Naive thymus-derived CD4-positive, alpha-beta T cell (primary cell): Measurements from ENCODE around the gene CLCNKB. TPM values are rescaled to one million over a fixed set of nuclear protein-coding genes. Genes with fewer than 3 reads are reported as not detected.
A peak's percentile ranks its signal among the peaks of the same experiment; 100 is the strongest.

Experiments used
- ATAC-seq: fragments of 150-1000 bp; cut with Tn5 transposase; 2 replicates; pipeline ENCODE4 v1.10.0; 2021; ENCODE audit warnings: mild to moderate bottlenecking, moderate library complexity
- CTCF ChIA-PET: fragments of 350-600 bp; sonication (Branson Sonifier 250); formaldehyde crosslinking; loops from one replicate; lab custom pipeline; 2021; ENCODE audit warnings: antibody characterized with exemption; lab: Charles Lee
- POLR2A ChIA-PET: fragments of 350-600 bp; sonication (Branson Sonifier 250); formaldehyde crosslinking; loops from one replicate; lab custom pipeline; 2021; ENCODE audit warnings: antibody characterized with exemption, inconsistent platforms; lab: Charles Lee
- DNase-seq, 9 donors: peaks; one replicate each; pipeline versions ENCODE4 v3.0.0 to v3.0.0-alpha.2; 2020 to 2022; ENCODE audit warnings: mixed read lengths in 1 of 9
- H3K27ac ChIP-seq: one replicate; pipeline ENCODE4 v1.7.0; 2013; ENCODE audit warnings: mild to moderate bottlenecking, low read depth, low read length, moderate library complexity
- H3K27me3 ChIP-seq, 2 donors: one replicate each; pipeline ENCODE4 v1.7.0; 2013; ENCODE audit warnings: low read length in 2 of 2, mild to moderate bottlenecking in 2 of 2, moderate library complexity in 2 of 2; ENCODE audit not compliant: control insufficient read depth in 2 of 2, insufficient read depth in 2 of 2
- H3K36me3 ChIP-seq, 3 experiments: 1 replicate in 2 of 3; 2 replicates in 1 of 3; pipeline ENCODE4 v1.7.0; 2013; ENCODE audit warnings: low read length in 3 of 3, mild to moderate bottlenecking in 3 of 3, moderate library complexity in 1 of 3; ENCODE audit not compliant: insufficient read depth in 3 of 3, control insufficient read depth in 2 of 3
- H3K4me1 ChIP-seq, 2 donors: one replicate each; pipeline ENCODE4 v1.7.0; 2013; ENCODE audit warnings: low read length in 2 of 2, mild to moderate bottlenecking in 2 of 2, moderate library complexity in 1 of 2; ENCODE audit not compliant: control insufficient read depth in 2 of 2, insufficient read depth in 2 of 2
- H3K4me3 ChIP-seq: 2 replicates; pipeline ENCODE4 v1.7.0; 2013; ENCODE audit warnings: mild to moderate bottlenecking, low read length
- H3K9me3 ChIP-seq, 3 experiments: 1 replicate in 2 of 3; 2 replicates in 1 of 3; pipeline ENCODE4 v1.7.0; 2013; ENCODE audit warnings: low read length in 3 of 3; ENCODE audit not compliant: control insufficient read depth in 2 of 3
- H3K27ac Mint-ChIP-seq, 9 donors: one replicate each; pipeline ENCODE4 v1.8.0; 2020 to 2022; ENCODE audit warnings: mixed read lengths in 9 of 9, mild to moderate bottlenecking in 8 of 9, moderate library complexity in 5 of 9, inconsistent platforms in 2 of 9
- H3K27me3 Mint-ChIP-seq, 5 donors: one replicate each; pipeline ENCODE4 v1.8.0; 2021 to 2022; ENCODE audit warnings: mixed read lengths in 5 of 5, mild to moderate bottlenecking in 1 of 5
- H3K36me3 Mint-ChIP-seq, 5 donors: one replicate each; pipeline ENCODE4 v1.8.0; 2020 to 2022; ENCODE audit warnings: mixed read lengths in 5 of 5, mild to moderate bottlenecking in 3 of 5, inconsistent platforms in 1 of 5
- H3K4me1 Mint-ChIP-seq, 7 donors: one replicate each; pipeline ENCODE4 v1.8.0; 2020 to 2022; ENCODE audit warnings: mixed read lengths in 7 of 7, mild to moderate bottlenecking in 3 of 7, inconsistent platforms in 1 of 7
- H3K4me3 Mint-ChIP-seq, 10 donors: one replicate each; pipeline ENCODE4 v1.8.0; 2020 to 2022; ENCODE audit warnings: mild to moderate bottlenecking in 10 of 10, mixed read lengths in 10 of 10, moderate library complexity in 6 of 10, inconsistent platforms in 2 of 10
- H3K9me3 Mint-ChIP-seq, 11 donors: one replicate each; pipeline ENCODE4 v1.8.0; 2020 to 2022; ENCODE audit warnings: mixed read lengths in 11 of 11, mild to moderate bottlenecking in 4 of 11, inconsistent platforms in 1 of 11, moderate library complexity in 1 of 11
- intact Hi-C, 2 donors: fragments of 100-400 bp; cut with micrococcal nuclease; formaldehyde crosslinking; loops; one replicate each; pipeline ENCODE4 v1.15.1; 2023
- polyA plus RNA-seq, 2 donors: library from polyadenylated mRNA; unstranded; fragments of 300-500 nt; fragmentation: Illumina TruSeq; gene quantifications; one replicate each; pipeline ENCODE4 v1.2.3, GENCODE V29; 2021
- total RNA-seq, 6 experiments: library from RNA in 5 of 6; stranded (reverse) in 5 of 6; gene quantifications; 1 replicate in 5 of 6; 2 replicates in 1 of 6; pipeline ENCODE4 v1.2.3 and lab custom pipeline; 2021 to 2026

CLCNKB gene
- total and polyA plus RNA-seq, 7 experiments from 2014 or later: not detected

GRCh38 chr1:16088996-16089395 is 45.4 kb downstream of the CLCNKB start:
- intact Hi-C loops: no loop called here
- no peak overlapping the region for H3K4me3 ChIP-seq
- no peaks in the 10 kb centered on the region for H3K4me1 ChIP-seq
- Mint-ChIP-seq H3K36me3 (no peaks in the 10 kb centered on the region), H3K4me1 (peaks cover 0 to 9% (median 0%) of the 10 kb centered on the region in 7 donors), H3K9me3 (no peaks in the 10 kb centered on the region), H3K27me3 (no peaks in the 10 kb centered on the region), H3K27ac (no peak overlapping the region), H3K4me3 (no peak overlapping the region)
- ChIA-PET CTCF (interaction anchor here (1.4 kb wide), 1 partner anchor 10 kb away, joined by 3 read pairs; no protein-coding TSS in a partner anchor), POLR2A (no interaction called here)
- H3K36me3 ChIP-seq: no peaks in the 10 kb centered on the region
- no peak overlapping the region for H3K27ac ChIP-seq
- DNase-seq (no peak), ATAC-seq (no peak)
- H3K9me3 ChIP-seq: no peaks in the 10 kb centered on the region
- H3K27me3 ChIP-seq: no peaks in the 10 kb centered on the region

GRCh38 chr1:16090076-16090826 is 46.7 kb downstream of the CLCNKB start:
- H3K4me3 Mint-ChIP-seq: no peak overlapping the region
- ATAC-seq: peak; percentile 27

GRCh38 chr1:16091296-16091695 is 47.7 kb downstream of the CLCNKB start:
- ChIA-PET POLR2A (no interaction called here), CTCF (no interaction called here)
- Histone ChIP-seq H3K4me3 (no peak overlapping the region), H3K27me3 (no peaks in the 10 kb centered on the region), H3K27ac (no peak overlapping the region), H3K36me3 (no peaks in the 10 kb centered on the region), H3K9me3 (no peaks in the 10 kb centered on the region), H3K4me1 (no peaks in the 10 kb centered on the region)
- Mint-ChIP-seq H3K27me3 (peaks cover 0 to 5% (median 2%) of the 10 kb centered on the region in 5 donors), H3K4me3 (no peak overlapping the region), H3K27ac (no peak overlapping the region), H3K9me3 (no peaks in the 10 kb centered on the region), H3K4me1 (peaks cover 0 to 8% (median 0%) of the 10 kb centered on the region in 7 donors), H3K36me3 (no peaks in the 10 kb centered on the region)
- intact Hi-C loops: no loop called here
- DNase-seq (no peak), ATAC-seq (no peak)

More at GRCh38 chr1:16090076-16090826, 46.7 kb downstream of the CLCNKB start:
- Mint-ChIP-seq H3K4me1 (peaks cover 0 to 8% (median 0%) of the 10 kb centered on the region in 7 donors), H3K9me3 (no peaks in the 10 kb centered on the region), H3K36me3 (no peaks in the 10 kb centered on the region), H3K27ac (no peak overlapping the region), H3K27me3 (no peaks in the 10 kb centered on the region)
- no peak for DNase-seq
- H3K4me1 ChIP-seq: no peaks in the 10 kb centered on the region
- no peaks in the 10 kb centered on the region for H3K36me3 ChIP-seq
- ChIA-PET POLR2A (no interaction called here), CTCF (interaction anchor here (1.4 kb wide), 1 partner anchor 11 kb away, joined by 3 read pairs; no protein-coding TSS in a partner anchor)
- intact Hi-C loops: no loop called here
- H3K27ac ChIP-seq: no peak overlapping the region
- H3K27me3 ChIP-seq: no peaks in the 10 kb centered on the region
- no peak overlapping the region for H3K4me3 ChIP-seq
- no peaks in the 10 kb centered on the region for H3K9me3 ChIP-seq

- Mint-ChIP-seq H3K9me3 (no peaks in the 10 kb centered on the region), H3K4me1 (peaks cover 0 to 8% (median 0%) of the 10 kb centered on the region in 7 donors), H3K36me3 (no peaks in the 10 kb centered on the region), H3K27me3 (peaks cover 0 to 11% (median 6%) of the 10 kb centered on the region in 5 donors), H3K27ac (no peak overlapping the region), H3K4me3 (no peak overlapping the region)
- ChIA-PET CTCF (no interaction called here), POLR2A (no interaction called here)
- Histone ChIP-seq H3K4me1 (no peaks in the 10 kb centered on the region), H3K9me3 (no peaks in the 10 kb centered on the region), H3K27ac (no peak overlapping the region), H3K36me3 (no peaks in the 10 kb centered on the region), H3K27me3 (no peaks in the 10 kb centered on the region), H3K4me3 (no peak overlapping the region)
- intact Hi-C loops: no loop called here
- no peak for DNase-seq
- ATAC-seq: no peak
Measured at GRCh38 chr1:16092097-16092922, 48.7 kb downstream of the CLCNKB start.

- Histone ChIP-seq H3K4me1 (no peaks in the 10 kb centered on the region), H3K9me3 (no peaks in the 10 kb centered on the region), H3K27ac (no peak overlapping the region), H3K27me3 (no peaks in the 10 kb centered on the region), H3K4me3 (no peak overlapping the region), H3K36me3 (no peaks in the 10 kb centered on the region)
- Mint-ChIP-seq H3K36me3 (no peaks in the 10 kb centered on the region), H3K4me3 (no peak overlapping the region), H3K27me3 (peaks cover 0 to 11% (median 6%) of the 10 kb centered on the region in 5 donors), H3K9me3 (no peaks in the 10 kb centered on the region), H3K27ac (no peak overlapping the region), H3K4me1 (peaks cover 0 to 8% (median 0%) of the 10 kb centered on the region in 7 donors)
- intact Hi-C loops: no loop called here
- no peak for ATAC-seq
- POLR2A ChIA-PET: no interaction called here
- no peak for DNase-seq
- CTCF ChIA-PET: no interaction called here
Measured at GRCh38 chr1:16092923-16093511, 49.4 kb downstream of the CLCNKB start.

- Histone ChIP-seq H3K36me3 (no peaks in the 10 kb centered on the region), H3K4me3 (no peak overlapping the region), H3K27me3 (no peaks in the 10 kb centered on the region), H3K4me1 (no peaks in the 10 kb centered on the region), H3K27ac (no peak overlapping the region), H3K9me3 (no peaks in the 10 kb centered on the region)
- DNase-seq: no peak
- no peak for ATAC-seq
- Mint-ChIP-seq H3K27me3 (peaks cover 0 to 11% (median 6%) of the 10 kb centered on the region in 5 donors), H3K4me3 (no peak overlapping the region), H3K9me3 (no peaks in the 10 kb centered on the region), H3K27ac (no peak overlapping the region), H3K36me3 (no peaks in the 10 kb centered on the region), H3K4me1 (peaks cover 0 to 8% (median 0%) of the 10 kb centered on the region in 7 donors)
- CTCF ChIA-PET: no interaction called here
- intact Hi-C loops: no loop called here
- POLR2A ChIA-PET: no interaction called here
Measured at GRCh38 chr1:16093611-16094010, 50.0 kb downstream of the CLCNKB start.
